Calu3 (cell line): Measurements from ENCODE around the gene C11orf86. TPM values are rescaled to one million over a fixed set of nuclear protein-coding genes. Genes with fewer than 3 reads are reported as not detected.

Source experiments
- BruUV-seq: library from RNA; stranded (reverse); fragments of 400-500 nt; replicated peaks from 2 replicates; lab custom pipeline; 2021; lab: Mats Ljungman, UMichigan
- CTCF ChIA-PET: fragments of 300-600 bp; sonication (Branson Sonifier 250); formaldehyde crosslinking; loops from one replicate; lab custom pipeline; 2022; ENCODE audit warnings: antibody characterized with exemption; lab: Charles Lee
- DNase-seq: peaks from one replicate; pipeline ENCODE4 v3.0.0; 2022
- H3K27ac Mint-ChIP-seq: one replicate; pipeline ENCODE4 v1.8.0; 2022; ENCODE audit warnings: mixed read lengths; ENCODE audit not compliant: unreplicated experiment
- H3K27me3 Mint-ChIP-seq: one replicate; pipeline ENCODE4 v1.8.0; 2022; ENCODE audit warnings: mixed read lengths; ENCODE audit not compliant: unreplicated experiment
- H3K36me3 Mint-ChIP-seq: one replicate; pipeline ENCODE4 v1.8.0; 2022; ENCODE audit warnings: mild to moderate bottlenecking, moderate library complexity, mixed read lengths; ENCODE audit not compliant: insufficient read depth, unreplicated experiment
- H3K4me1 Mint-ChIP-seq: one replicate; pipeline ENCODE4 v1.8.0; 2022; ENCODE audit warnings: mild to moderate bottlenecking, low read depth, mixed read lengths; ENCODE audit not compliant: unreplicated experiment
- H3K4me3 Mint-ChIP-seq: one replicate; pipeline ENCODE4 v1.8.0; 2022; ENCODE audit warnings: mild to moderate bottlenecking, low read depth, moderate library complexity, mixed read lengths; ENCODE audit not compliant: unreplicated experiment
- H3K9me3 Mint-ChIP-seq: one replicate; pipeline ENCODE4 v1.8.0; 2022; ENCODE audit warnings: low read depth, mixed read lengths; ENCODE audit not compliant: unreplicated experiment
- CTCF ChIP-seq: fragments of 200-600 bp; IDR thresholded peaks from one replicate; pipeline ENCODE4 v1.8.0; 2022; ENCODE audit warnings: antibody characterized with exemption; ENCODE audit not compliant: unreplicated experiment
- intact Hi-C: fragments of 100-400 bp; cut with micrococcal nuclease; formaldehyde crosslinking; loops from one replicate; pipeline ENCODE4 v1.10.0; 2022; ENCODE audit not compliant: unreplicated experiment
- microRNA-seq: library from miRNA; unstranded; fragments of <30 nt; microRNA quantifications from one replicate; pipeline ENCODE4 v1.2.0, GENCODE V29; 2022
- total RNA-seq: library from RNA; stranded (reverse); gene quantifications from 2 replicates; pipeline ENCODE4 v1.2.3, GENCODE V29; 2022

C11orf86 gene
- total RNA-seq, 1 experiment from 2014 or later, result not detected

DNA sequence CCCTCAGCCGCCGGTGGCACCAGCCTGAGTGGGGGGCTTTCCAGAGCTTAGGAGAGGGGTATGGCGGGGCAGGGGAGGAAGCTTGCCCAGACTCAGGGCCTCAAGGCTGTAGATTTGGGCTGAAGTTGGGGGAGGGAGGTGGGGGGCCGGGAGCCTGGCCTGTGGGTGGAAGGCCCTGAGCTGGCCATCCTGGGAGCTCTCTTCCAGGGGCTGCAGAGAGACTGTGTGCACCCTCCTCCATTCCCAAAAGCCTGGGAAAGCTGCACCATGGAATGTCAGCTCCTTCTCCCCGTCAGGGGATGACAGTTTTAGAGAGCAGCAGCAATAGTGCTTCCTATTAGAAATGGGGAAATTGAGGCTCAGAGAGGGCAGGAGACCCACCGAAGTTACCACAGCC, 48.9 kb downstream of the C11orf86 start:
- CTCF ChIA-PET, result interaction anchor here (1.2 kb wide), 1 partner anchor 30 kb away, joined by 5 read pairs; no protein-coding TSS in a partner anchor
- DNase-seq, result no peak
- Mint-ChIP-seq H3K9me3 (no peaks in the 10 kb centered on the region), H3K4me3 (peak overlapping the region; percentile 75), H3K36me3 (peaks cover 15% of the 10 kb centered on the region), H3K27me3 (peaks cover 13% of the 10 kb centered on the region), H3K4me1 (peaks cover 37% of the 10 kb centered on the region), H3K27ac (no peak overlapping the region)
- no TSS peak for BruUV-seq
- intact Hi-C loops, result no loop called here
- TF ChIP-seq CTCF, result no peak

GRCh38 chr11:67024410-67024809, 49.3 kb downstream of the C11orf86 start:
- Mint-ChIP-seq H3K36me3 (peaks cover 15% of the 10 kb centered on the region), H3K4me3 (peak overlapping the region; percentile 75), H3K27me3 (peaks cover 13% of the 10 kb centered on the region), H3K9me3 (no peaks in the 10 kb centered on the region), H3K4me1 (peaks cover 37% of the 10 kb centered on the region), H3K27ac (no peak overlapping the region)
- intact Hi-C loops, result no loop called here
- CTCF ChIA-PET, result interaction anchor here (1.2 kb wide), 2 partner anchors 28 to 29 kb away, joined by 3 to 5 read pairs; no protein-coding TSS in a partner anchor
- no peak for TF ChIP-seq CTCF
- no peak for DNase-seq
- BruUV-seq, result no TSS peak

GRCh38 chr11:67024966-67025365, 49.9 kb downstream of the C11orf86 start:
- BruUV-seq, result no TSS peak
- DNase-seq, result no peak
- CTCF ChIA-PET, result interaction anchor here (1.0 to 1.2 kb wide), 2 partner anchors 27 to 33 kb away, joined by 3 to 7 read pairs; no protein-coding TSS in a partner anchor
- intact Hi-C loops, result no loop called here
- no peak for TF ChIP-seq CTCF
- H3K4me1 Mint-ChIP-seq, result peaks cover 37% of the 10 kb centered on the region
- H3K36me3 Mint-ChIP-seq, result peaks cover 15% of the 10 kb centered on the region
- H3K27me3 Mint-ChIP-seq, result peaks cover 13% of the 10 kb centered on the region
- H3K4me3 Mint-ChIP-seq, result no peak overlapping the region
- no peak overlapping the region for H3K27ac Mint-ChIP-seq
- H3K9me3 Mint-ChIP-seq, result no peaks in the 10 kb centered on the region

DNA sequence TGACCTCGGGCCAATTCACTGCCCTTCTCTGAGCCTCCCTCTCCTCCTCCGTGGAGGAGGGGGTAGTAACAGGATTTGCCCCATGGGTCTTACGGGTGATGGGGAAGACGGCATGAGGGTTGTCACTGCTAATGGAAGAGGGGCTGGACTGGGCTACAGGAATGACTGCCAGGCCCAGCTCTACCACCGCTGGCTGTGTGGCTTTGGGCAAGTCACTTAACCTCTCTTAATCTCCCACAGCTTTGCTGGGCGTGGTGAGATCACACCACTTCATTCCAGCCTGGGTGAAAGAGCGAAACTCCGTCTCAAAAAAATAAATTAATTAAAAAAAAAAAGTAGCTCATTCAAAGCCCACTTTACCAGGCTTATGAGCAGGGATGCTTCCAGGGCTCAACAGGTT, 50.6 kb downstream of the C11orf86 start:
- no TSS peak for BruUV-seq
- CTCF ChIA-PET, result interaction anchor here (1.0 to 1.2 kb wide), 2 partner anchors 26 to 34 kb away, joined by 3 to 7 read pairs; no protein-coding TSS in a partner anchor
- intact Hi-C loops, result no loop called here
- no peak for TF ChIP-seq CTCF
- Mint-ChIP-seq H3K36me3 (peaks cover 15% of the 10 kb centered on the region), H3K4me1 (peaks cover 37% of the 10 kb centered on the region), H3K27me3 (peaks cover 13% of the 10 kb centered on the region), H3K27ac (no peak overlapping the region), H3K9me3 (no peaks in the 10 kb centered on the region), H3K4me3 (no peak overlapping the region)
- no peak for DNase-seq

Small RNA genes lying within 50 kb of the gene (microRNA-seq; reads per million reads assigned to microRNA genes)
- not detected for gene MIR3163

Other genes starting within 250 kb of the C11orf86 start
- 41.3 and 46.3 TPM in 2 replicates for gene SPTBN2, start 246.1 kb upstream of the C11orf86 start, total RNA-seq
- 23.5 and 26.2 TPM in 2 replicates for gene RCE1, start 131.9 kb upstream of the C11orf86 start, total RNA-seq
- 30.1 and 30.3 TPM in 2 replicates for gene LRFN4, start 118.2 kb upstream of the C11orf86 start, total RNA-seq
- 40.0 and 40.5 TPM in 2 replicates for gene PC, start 16.9 kb upstream of the C11orf86 start, total RNA-seq
- gene SYT12, start 47.8 kb downstream of the C11orf86 start, total RNA-seq, result 6.2 and 6.4 TPM in 2 replicates
- 24.1 and 24.7 TPM in 2 replicates for gene RHOD, start 81.5 kb downstream of the C11orf86 start, total RNA-seq
- gene KDM2A, start 144.0 kb downstream of the C11orf86 start, total RNA-seq, result 73.2 and 77.7 TPM in 2 replicates